ENCODE data around the gene MRPL37.

Gene MRPL37

GRCh38 chr1:54241364-54241763 lies 41.4 kb downstream of the MRPL37 start:
- peak; percentile 47 to 79 for DNase-seq

- DNase-seq, result no peak
Measured at GRCh38 chr1:54243022-54243421, 43.1 kb downstream of the MRPL37 start.

GRCh38 chr1:54244655-54245054 lies 44.7 kb downstream of the MRPL37 start:
- DNase-seq, result no peak

GRCh38 chr1:54245501-54245900 lies 45.5 kb downstream of the MRPL37 start:
- DNase-seq, result no peak

GRCh38 chr1:54246116-54246721 lies 46.3 kb downstream of the MRPL37 start:
- no peak for DNase-seq

GRCh38 chr1:54247863-54248515 lies 48.0 kb downstream of the MRPL37 start:
- DNase-seq, result peak; percentile 62 to 93

GRCh38 chr1:54248966-54249365 lies 49.0 kb downstream of the MRPL37 start:
- DNase-seq, result peak in 1 of 2 donors; percentile 53

- DNase-seq, result peak; percentile 88 to 97
Measured at GRCh38 chr1:54249819-54250435, 50.0 kb downstream of the MRPL37 start.

GRCh38 chr1:54250670-54251069 lies 50.7 kb downstream of the MRPL37 start:
- DNase-seq, result no peak

GRCh38 chr1:54252371-54252936 lies 52.5 kb downstream of the MRPL37 start:
- peak; percentile 16 to 56 for DNase-seq

GRCh38 chr1:54253480-54253879 lies 53.5 kb downstream of the MRPL37 start:
- peak in 1 of 2 donors; percentile 74 for DNase-seq

- no peak for DNase-seq
Measured at GRCh38 chr1:54254055-54254454, 54.1 kb downstream of the MRPL37 start.

- DNase-seq, result no peak
Measured at GRCh38 chr1:54255026-54255702, 55.2 kb downstream of the MRPL37 start.

GRCh38 chr1:54256522-54257345 lies 56.8 kb downstream of the MRPL37 start:
- no peak for DNase-seq

GRCh38 chr1:54257346-54257620 lies 57.3 kb downstream of the MRPL37 start:
- DNase-seq, result no peak

- DNase-seq, result no peak
Measured at GRCh38 chr1:54257876-54258275, 57.9 kb downstream of the MRPL37 start.

- DNase-seq, result no peak
Measured at GRCh38 chr1:54259546-54260140, 59.7 kb downstream of the MRPL37 start.

GRCh38 chr1:54260810-54261209 lies 60.8 kb downstream of the MRPL37 start:
- DNase-seq, result no peak

GRCh38 chr1:54262244-54262643 lies 62.3 kb downstream of the MRPL37 start:
- DNase-seq, result no peak

GRCh38 chr1:54263601-54264226 lies 63.7 kb downstream of the MRPL37 start:
- no peak for DNase-seq

- DNase-seq, result no peak
Measured at GRCh38 chr1:54265126-54265525, 65.2 kb downstream of the MRPL37 start.

- no peak for DNase-seq
Measured at GRCh38 chr1:54265659-54266058, 65.7 kb downstream of the MRPL37 start.
